NK-92 (cell line): Measurements from ENCODE around the gene COX10.

Experiments
- DNase-seq: peaks from one replicate; lab custom pipeline; 2025; ENCODE audit not compliant: unreplicated experiment; lab: John Stamatoyannopoulos, UW

COX10 gene

DNA sequence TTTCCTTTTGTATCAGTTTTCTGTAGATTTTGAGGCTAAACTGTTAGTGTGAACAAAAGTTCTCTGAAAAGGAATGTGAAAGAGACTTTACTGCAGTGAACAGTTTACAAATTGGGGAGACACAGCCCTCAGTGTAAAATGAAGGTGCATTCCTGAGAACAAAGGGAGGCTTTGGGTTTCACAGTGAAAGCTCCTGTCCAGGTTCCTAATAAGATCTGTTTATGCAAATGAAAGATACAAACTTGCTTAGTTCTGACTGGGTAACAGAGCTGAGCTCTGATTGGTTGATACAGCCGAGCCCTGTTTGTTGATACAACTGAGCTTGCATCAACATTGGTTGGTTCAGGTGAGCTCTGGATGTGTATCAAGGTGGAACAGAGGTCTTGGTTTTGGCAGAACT, 175.7 kb downstream of the COX10 start:
- DNase-seq = no peak

DNA sequence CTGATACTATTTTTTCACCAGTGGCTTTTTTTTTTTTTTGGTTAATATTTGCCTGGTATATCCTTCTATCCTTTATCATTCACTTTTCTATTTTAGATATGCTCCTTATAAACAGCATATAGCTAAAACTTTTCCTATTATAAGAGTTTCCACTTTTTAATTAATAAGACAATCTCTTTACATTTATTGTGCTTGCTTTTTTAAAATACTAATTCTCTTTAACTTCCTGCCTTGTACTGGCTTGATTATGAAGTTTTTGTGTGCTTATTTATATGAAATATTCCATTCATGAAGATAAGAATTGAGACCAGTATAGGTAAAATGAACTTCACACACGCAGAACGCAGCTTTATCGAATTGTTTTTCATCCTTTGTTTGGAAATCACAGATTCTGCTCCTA, 176.3 kb downstream of the COX10 start:
- DNase-seq = no peak
